GM18498 (cell line): ENCODE measurements around the gene DBX1.
"Not testable (repeated sequence)": the region's sequence is repeated elsewhere in the genome, so short reads cannot be mapped to it uniquely, and the experiment has no call there.

Experiments
- ATAC-seq: cut with Tn5 transposase; IDR thresholded peaks from one replicate; pipeline ENCODE4 v1.9.1; 2021; ENCODE audit warnings: mild to moderate bottlenecking, moderate library complexity; ENCODE audit not compliant: unreplicated experiment

The DBX1 gene

GRCh38 chr11:20160425-20161229 lies at the start of gene DBX1:
DBX1 (minus strand) TSS chr11:20160475; CDS start chr11:20160324, 151 bp downstream.
- no peak for ATAC-seq

- ATAC-seq = no peak
Observed at GRCh38 chr11:20208622-20209111, 48.4 kb upstream of the DBX1 start.

GRCh38 chr11:20207781-20208621 lies 47.7 kb upstream of the DBX1 start:
- ATAC-seq = no peak

- no peak for ATAC-seq
Observed at GRCh38 chr11:20205807-20206206, 45.5 kb upstream of the DBX1 start.

GRCh38 chr11:20204681-20205080 lies 44.4 kb upstream of the DBX1 start:
- ATAC-seq = no peak

- no peak for ATAC-seq
Observed at GRCh38 chr11:20203831-20204230, 43.6 kb upstream of the DBX1 start.

- ATAC-seq = no peak
Observed at GRCh38 chr11:20201231-20201630, 41.0 kb upstream of the DBX1 start.

- ATAC-seq = not testable (repeated sequence)
Observed at GRCh38 chr11:20200331-20200955, 40.2 kb upstream of the DBX1 start.

GRCh38 chr11:20197881-20198280 lies 37.6 kb upstream of the DBX1 start:
- ATAC-seq = no peak

GRCh38 chr11:20194470-20194869 lies 34.2 kb upstream of the DBX1 start:
- ATAC-seq = no peak

- ATAC-seq = no peak
Observed at GRCh38 chr11:20193307-20193706, 33.0 kb upstream of the DBX1 start.

- ATAC-seq = no peak
Observed at GRCh38 chr11:20192641-20193040, 32.4 kb upstream of the DBX1 start.

GRCh38 chr11:20192151-20192550 lies 31.9 kb upstream of the DBX1 start:
- no peak for ATAC-seq

GRCh38 chr11:20178976-20179375 lies 18.7 kb upstream of the DBX1 start:
- no peak for ATAC-seq

GRCh38 chr11:20177136-20177535 lies 16.9 kb upstream of the DBX1 start:
- ATAC-seq = no peak

GRCh38 chr11:20172721-20173447 lies 12.6 kb upstream of the DBX1 start:
- no peak for ATAC-seq

GRCh38 chr11:20163783-20164481 lies 3.7 kb upstream of the DBX1 start:
- ATAC-seq = no peak

- no peak for ATAC-seq
Observed at GRCh38 chr11:20162824-20163782, 2.8 kb upstream of the DBX1 start.
